Loucy (cell line): Measurements from ENCODE around the gene NME3.

Source experiments
- H2AFZ ChIP-seq: fragments of 200-600 bp; sonication (generic); 2 replicates; pipeline ENCODE4 v1.6.0; 2016; ENCODE audit warnings: antibody characterized with exemption, mild to moderate bottlenecking, low read length, moderate library complexity
- H3F3A ChIP-seq: fragments of 200-600 bp; 2 replicates; pipeline ENCODE4 v1.6.0; 2016; ENCODE audit warnings: antibody characterized with exemption, low read depth, mild to moderate bottlenecking
- H3K27me3 ChIP-seq: fragments of 200-600 bp; sonication (generic); 2 replicates; pipeline ENCODE4 v1.6.1; 2014; ENCODE audit warnings: low read length, mild to moderate bottlenecking; ENCODE audit not compliant: insufficient read depth, poor library complexity, severe bottlenecking
- H3K36me3 ChIP-seq: fragments of 200-600 bp; sonication (generic); 2 replicates; pipeline ENCODE4 v1.6.1; 2016; ENCODE audit warnings: low read length; ENCODE audit not compliant: insufficient read depth
- H3K4me1 ChIP-seq: fragments of 200-600 bp; sonication (generic); 2 replicates; pipeline ENCODE4 v1.5.1; 2014; ENCODE audit warnings: low read length, mild to moderate bottlenecking; ENCODE audit not compliant: insufficient read depth, poor library complexity, severe bottlenecking
- H3K4me2 ChIP-seq: fragments of 200-600 bp; sonication (generic); 2 replicates; pipeline ENCODE4 v1.6.0; 2014; ENCODE audit warnings: antibody characterized with exemption, low read length, low read depth, mild to moderate bottlenecking; ENCODE audit not compliant: poor library complexity, severe bottlenecking
- H3K4me3 ChIP-seq: fragments of 200-600 bp; sonication (generic); 2 replicates; pipeline ENCODE4 v1.5.1; 2014; ENCODE audit warnings: low read length, mild to moderate bottlenecking, mixed read lengths; ENCODE audit not compliant: poor library complexity, severe bottlenecking
- H3K79me2 ChIP-seq: fragments of 200-600 bp; sonication (generic); 2 replicates; pipeline ENCODE4 v1.6.1; 2014; ENCODE audit warnings: low read length; ENCODE audit not compliant: insufficient read depth
- H3K9ac ChIP-seq: fragments of 200-600 bp; sonication (generic); 2 replicates; pipeline ENCODE4 v1.6.0; 2014; ENCODE audit warnings: mild to moderate bottlenecking, low read depth, low read length, moderate library complexity; ENCODE audit not compliant: poor library complexity, severe bottlenecking
- H3K9me2 ChIP-seq: fragments of 200-600 bp; sonication (generic); replicated peaks from 2 replicates; pipeline ENCODE4 v1.6.1; 2016; ENCODE audit warnings: low read depth, low read length, mixed read lengths
- H3K9me3 ChIP-seq: fragments of 200-600 bp; sonication (generic); 2 replicates; pipeline ENCODE4 v1.6.1; 2014; ENCODE audit warnings: mild to moderate bottlenecking, antibody characterized with exemption, low read length, low read depth; ENCODE audit not compliant: insufficient read depth
- H4K20me1 ChIP-seq: fragments of 200-600 bp; sonication (generic); 2 replicates; pipeline ENCODE4 v1.6.0; 2014; ENCODE audit warnings: antibody characterized with exemption, low read length, mild to moderate bottlenecking; ENCODE audit not compliant: insufficient read depth, poor library complexity, severe bottlenecking
- CTCF ChIP-seq: fragments of 200-600 bp; sonication (generic); conservative IDR thresholded peaks from 2 replicates; pipeline ENCODE4 v1.5.1; 2014; ENCODE audit warnings: mild to moderate bottlenecking, antibody characterized with exemption, low read length
- EZH2phosphoT487 ChIP-seq: fragments of 200-600 bp; IDR thresholded peaks from 2 replicates; pipeline ENCODE4 v1.6.1; 2018; ENCODE audit warnings: antibody characterized with exemption, mild to moderate bottlenecking, moderate library complexity, borderline replicate concordance

The NME3 gene

DNA sequence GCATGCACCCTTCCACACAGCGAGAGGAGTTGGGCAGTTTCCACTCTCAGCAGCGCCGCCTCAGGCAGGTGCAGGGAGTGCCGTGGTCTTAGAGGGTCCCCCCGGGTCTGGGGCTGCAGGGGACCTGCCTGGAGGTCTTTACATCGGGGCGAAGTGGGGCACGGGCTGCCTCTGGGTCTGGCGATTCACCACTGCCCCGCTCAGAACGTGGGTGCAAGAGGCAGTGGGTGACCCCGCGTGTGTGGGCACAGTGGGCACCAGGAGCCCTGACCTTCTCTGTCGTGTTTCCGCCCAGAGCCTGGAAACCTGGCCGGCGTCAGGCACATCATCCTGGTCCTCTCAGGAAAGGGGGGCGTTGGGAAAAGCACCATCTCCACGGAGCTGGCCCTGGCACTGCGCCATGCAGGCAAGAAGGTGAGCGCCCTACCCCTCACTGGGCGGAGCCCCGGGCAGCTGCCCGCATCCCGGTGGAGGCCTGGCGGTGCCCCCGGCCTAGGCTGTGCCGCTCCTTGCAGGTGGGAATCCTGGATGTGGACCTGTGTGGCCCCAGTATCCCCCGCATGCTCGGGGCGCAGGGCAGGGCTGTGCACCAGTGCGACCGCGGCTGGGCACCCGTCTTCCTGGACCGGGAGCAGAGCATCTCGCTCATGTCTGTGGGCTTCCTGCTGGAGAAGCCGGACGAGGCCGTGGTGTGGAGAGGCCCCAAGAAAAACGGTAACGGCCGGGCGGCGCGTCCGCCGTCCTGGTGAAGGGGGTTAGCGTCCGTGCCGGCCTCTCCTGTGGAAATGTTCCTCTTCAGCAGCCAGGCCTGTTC, 15.1 kb upstream of the NME3 start:
- peaks cover under 1% of the 10 kb centered on the region for H4K20me1 ChIP-seq
- H2AFZ ChIP-seq = no peak overlapping the region
- no peaks in the 10 kb centered on the region for H3K27me3 ChIP-seq
- no peak overlapping the region for H3K9ac ChIP-seq
- H3K9me2 ChIP-seq = no peaks in the 10 kb centered on the region
- no peak overlapping the region for H3K4me2 ChIP-seq
- H3K4me3 ChIP-seq = no peak overlapping the region
- peaks cover 40% of the 10 kb centered on the region for H3K79me2 ChIP-seq
- H3K4me1 ChIP-seq = no peaks in the 10 kb centered on the region
- TF ChIP-seq EZH2phosphoT487 (no peak), CTCF (no peak)
- no peaks in the 10 kb centered on the region for H3K9me3 ChIP-seq
- H3F3A ChIP-seq = no peaks in the 10 kb centered on the region
- H3K36me3 ChIP-seq = no peaks in the 10 kb centered on the region

- Histone ChIP-seq H3K9me3 (no peaks in the 10 kb centered on the region), H3K9ac (no peak overlapping the region), H2AFZ (no peak overlapping the region), H3K4me3 (no peak overlapping the region), H3K4me1 (no peaks in the 10 kb centered on the region), H3K36me3 (no peaks in the 10 kb centered on the region), H4K20me1 (peaks cover 4% of the 10 kb centered on the region), H3F3A (no peaks in the 10 kb centered on the region), H3K4me2 (peak overlapping the region; percentile 27), H3K9me2 (no peaks in the 10 kb centered on the region), H3K27me3 (no peaks in the 10 kb centered on the region), H3K79me2 (peaks cover 46% of the 10 kb centered on the region)
- TF ChIP-seq CTCF (no peak), EZH2phosphoT487 (no peak)
Measured at GRCh38 chr16:1785846-1786170, 14.5 kb upstream of the NME3 start.

DNA sequence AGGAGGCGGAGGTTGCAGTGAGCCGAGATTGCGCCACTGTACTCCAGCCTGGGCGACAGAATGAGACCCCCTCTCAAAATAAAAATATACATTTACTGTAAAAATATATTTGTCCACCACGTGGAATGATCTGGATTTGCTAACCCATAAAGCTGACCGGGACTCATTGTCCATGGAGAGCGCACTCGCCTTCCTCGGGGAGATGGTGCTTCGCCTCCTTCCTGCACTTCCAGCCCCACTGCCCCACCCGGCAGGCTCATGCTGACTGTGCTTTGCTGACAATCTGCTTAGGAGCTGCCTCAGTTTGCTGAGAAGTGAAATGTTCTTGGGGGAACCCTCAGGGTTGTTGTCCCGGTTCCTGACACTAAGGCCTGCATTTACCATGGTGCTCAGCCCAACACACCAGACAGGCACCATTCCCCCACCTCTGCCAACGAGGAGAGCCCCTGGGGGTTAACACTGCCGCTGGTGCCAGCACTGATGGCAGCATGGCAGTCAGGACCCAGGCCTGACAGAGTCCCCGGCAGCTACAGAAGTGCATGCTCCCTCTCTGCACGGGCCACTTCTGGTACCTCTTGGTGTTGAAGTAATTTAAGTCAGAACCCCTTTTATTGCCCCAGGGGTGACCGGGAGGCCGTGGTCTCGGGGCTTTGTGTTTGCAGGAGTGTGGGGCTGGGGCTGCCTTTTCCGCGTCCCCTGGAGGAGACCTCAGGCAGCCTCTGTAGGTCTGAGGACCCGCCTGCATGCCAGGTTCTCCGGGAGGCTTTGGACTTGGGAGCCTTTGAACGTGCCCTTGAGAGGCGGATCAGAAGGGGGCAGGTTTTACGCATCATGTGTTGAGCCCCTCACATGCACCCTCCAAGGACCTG, 13.9 kb upstream of the NME3 start:
- Histone ChIP-seq H3K9ac (no peak overlapping the region), H3K9me3 (no peaks in the 10 kb centered on the region), H3K4me1 (no peaks in the 10 kb centered on the region), H3K9me2 (no peaks in the 10 kb centered on the region), H3K4me2 (peak overlapping the region; percentile 27), H3K27me3 (no peaks in the 10 kb centered on the region), H4K20me1 (peaks cover 4% of the 10 kb centered on the region), H3F3A (no peaks in the 10 kb centered on the region), H3K79me2 (peaks cover 51% of the 10 kb centered on the region), H3K36me3 (no peaks in the 10 kb centered on the region), H3K4me3 (no peak overlapping the region), H2AFZ (no peak overlapping the region)
- TF ChIP-seq CTCF = no peak
- TF ChIP-seq EZH2phosphoT487 = no peak
